ENCODE results near the gene GARIN1A.

DNA sequence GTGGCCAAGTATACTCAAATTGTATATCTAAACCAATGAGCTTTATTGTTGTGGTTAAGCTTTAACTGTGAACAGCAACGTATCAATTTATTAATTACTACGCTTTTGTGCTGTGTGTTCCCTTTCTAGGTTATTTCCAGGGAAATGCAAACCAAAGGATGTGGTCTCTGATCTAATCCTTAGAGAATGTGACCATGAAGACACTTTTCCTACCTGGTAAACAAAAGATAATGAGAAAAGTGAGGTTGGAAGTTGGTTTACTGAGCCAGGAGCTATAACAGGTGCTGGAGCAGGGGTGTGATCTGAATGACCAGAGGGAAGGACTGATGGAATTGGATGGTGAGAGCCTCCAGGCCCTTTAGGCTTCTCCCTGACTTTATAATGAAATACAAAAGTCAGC, 41.7 kb downstream of the GARIN1A start:
- TF ChIP-seq, protein P1, sequence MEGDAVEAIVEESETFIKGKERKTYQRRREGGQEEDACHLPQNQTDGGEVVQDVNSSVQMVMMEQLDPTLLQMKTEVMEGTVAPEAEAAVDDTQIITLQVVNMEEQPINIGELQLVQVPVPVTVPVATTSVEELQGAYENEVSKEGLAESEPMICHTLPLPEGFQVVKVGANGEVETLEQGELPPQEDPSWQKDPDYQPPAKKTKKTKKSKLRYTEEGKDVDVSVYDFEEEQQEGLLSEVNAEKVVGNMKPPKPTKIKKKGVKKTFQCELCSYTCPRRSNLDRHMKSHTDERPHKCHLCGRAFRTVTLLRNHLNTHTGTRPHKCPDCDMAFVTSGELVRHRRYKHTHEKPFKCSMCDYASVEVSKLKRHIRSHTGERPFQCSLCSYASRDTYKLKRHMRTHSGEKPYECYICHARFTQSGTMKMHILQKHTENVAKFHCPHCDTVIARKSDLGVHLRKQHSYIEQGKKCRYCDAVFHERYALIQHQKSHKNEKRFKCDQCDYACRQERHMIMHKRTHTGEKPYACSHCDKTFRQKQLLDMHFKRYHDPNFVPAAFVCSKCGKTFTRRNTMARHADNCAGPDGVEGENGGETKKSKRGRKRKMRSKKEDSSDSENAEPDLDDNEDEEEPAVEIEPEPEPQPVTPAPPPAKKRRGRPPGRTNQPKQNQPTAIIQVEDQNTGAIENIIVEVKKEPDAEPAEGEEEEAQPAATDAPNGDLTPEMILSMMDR (conservative IDR thresholded peaks at IDR 0.05; ENCODE audit: low read length) = no peak
- no peak for TF ChIP-seq EZH2phosphoT487 (IDR thresholded peaks at IDR 0.05; ENCODE audit: borderline replicate concordance, low read depth, low read length)

Measured in OCI-LY7 (cell line).